GM21717 (cell line): ENCODE measurements around the gene EGFR.

ENCODE experiments used
- ATAC-seq: cut with Tn5 transposase; IDR thresholded peaks from one replicate; pipeline ENCODE4 v1.9.1; 2021; ENCODE audit warnings: mild to moderate bottlenecking, moderate library complexity; ENCODE audit not compliant: unreplicated experiment

Gene EGFR

DNA sequence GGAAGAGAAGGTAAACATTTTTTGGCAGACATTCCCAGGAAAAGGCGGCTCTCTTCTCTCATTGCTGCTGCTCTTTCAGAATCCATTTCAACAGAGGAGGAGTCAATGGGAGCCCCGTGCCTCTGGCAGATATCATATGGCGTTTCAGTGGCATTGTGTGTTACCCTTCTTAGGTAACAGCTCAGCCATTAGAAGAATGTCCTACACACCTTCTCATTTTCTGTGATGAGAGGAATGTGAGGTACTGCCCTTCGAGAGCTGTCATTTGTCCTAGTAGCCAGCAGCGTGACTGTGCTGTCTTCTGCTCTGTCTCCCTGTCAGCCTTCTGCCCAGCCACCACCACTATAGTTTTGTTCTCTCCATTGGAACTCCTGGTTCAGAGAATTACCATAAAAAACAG lies 102.4 kb downstream of the EGFR start:
- ATAC-seq, result no peak

DNA sequence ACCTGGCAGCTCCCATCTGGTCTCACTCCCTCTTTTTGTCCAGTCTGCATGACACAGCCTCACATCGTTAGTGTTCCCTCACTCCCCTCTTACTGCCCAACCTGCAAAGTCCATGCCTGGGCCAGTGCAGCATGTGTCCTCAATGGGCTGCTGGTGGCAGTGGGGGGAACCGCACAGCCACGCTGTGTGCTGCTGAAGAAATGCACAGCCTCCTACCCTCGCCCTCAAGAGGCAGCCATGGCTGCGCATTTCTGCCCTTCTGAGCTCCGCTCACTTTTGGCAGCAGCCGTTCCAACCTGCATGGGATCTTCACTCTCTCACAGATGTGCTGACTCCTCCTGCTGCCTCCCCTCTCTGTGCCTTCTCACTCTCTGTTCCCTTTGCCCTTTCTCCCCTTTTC lies 103.4 kb downstream of the EGFR start:
- ATAC-seq, result no peak

DNA sequence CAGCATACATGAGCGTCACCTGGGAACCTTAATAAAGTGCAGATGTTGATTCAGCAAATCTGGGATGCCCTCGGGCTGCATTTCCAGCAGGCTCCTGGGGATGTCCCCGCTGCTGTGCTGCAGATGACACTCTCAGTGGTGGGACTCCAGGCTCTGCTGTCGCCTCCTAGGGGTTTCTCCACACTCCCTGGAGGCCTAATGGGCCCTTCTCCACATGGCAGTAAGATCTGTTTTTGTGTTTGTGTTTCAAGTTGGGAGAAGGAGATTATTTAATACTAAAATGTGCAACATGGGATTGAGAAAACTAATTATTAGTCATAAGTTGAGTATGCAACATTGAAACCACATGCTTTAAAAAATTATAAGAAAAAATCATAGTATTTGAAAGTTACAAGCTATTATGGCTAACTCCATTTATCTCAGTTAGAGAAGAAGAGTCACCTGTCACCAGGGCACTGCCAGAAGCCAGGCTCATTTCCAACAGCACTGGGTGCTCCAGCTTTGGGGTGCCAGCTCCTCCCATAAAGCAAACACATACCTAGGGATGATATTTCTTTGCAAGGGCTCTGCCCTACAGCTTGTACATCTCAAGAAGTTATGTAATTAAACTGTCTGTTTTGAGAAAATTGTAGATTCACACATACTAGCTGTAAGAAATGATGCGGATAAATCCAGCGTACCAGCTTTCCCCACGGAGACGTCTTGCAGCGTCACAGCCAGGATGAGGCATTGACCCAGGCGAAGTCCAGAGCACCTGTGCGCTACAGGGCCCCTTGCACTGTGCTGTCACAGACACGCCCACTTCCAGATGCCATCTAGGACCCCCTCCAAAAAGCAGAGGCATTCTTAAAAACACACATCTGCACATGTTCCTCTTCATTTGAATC lies 106.4 kb downstream of the EGFR start:
- ATAC-seq, result no peak

DNA sequence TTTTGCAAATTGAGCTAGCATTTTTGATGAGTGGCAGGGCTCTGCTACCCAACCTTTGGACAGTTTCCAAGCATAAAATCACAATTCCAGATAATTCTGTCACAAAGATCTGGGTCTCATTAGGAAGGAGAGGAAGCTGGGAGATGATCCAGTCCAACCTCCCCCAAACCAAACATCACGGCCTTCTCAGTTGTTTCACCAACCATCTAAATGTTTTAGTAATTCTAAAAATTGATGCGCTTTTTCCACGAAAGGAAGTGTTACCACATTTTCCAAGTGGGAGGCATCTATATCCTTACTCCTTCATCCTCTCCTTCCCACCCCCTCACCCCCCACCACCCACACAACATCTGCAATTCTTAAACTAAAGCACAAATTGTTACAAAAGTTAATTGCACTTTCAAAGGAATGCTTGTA lies 108.3 kb downstream of the EGFR start:
- ATAC-seq, result no peak

DNA sequence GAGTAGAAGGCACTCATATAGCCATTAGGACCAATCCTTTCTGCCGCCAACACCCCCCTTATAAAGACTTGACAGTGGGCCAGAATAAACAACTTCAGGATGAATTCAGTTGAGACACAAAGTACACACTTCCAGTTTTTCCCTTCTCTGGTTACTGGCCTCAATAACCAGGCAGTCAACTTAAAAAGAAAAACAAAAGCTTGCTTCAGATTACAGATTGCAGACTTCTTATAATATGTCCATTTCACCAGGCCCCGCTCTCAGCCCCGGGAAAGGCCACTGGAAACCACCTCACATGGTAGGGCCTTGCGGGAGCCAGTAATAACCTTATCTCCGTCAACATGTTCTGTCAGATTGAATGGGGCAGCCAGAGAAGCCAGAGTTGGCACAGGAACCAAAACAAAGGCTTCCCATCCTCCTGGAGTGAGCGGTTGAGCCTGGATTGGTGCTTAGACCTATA lies 108.8 kb downstream of the EGFR start:
- no peak for ATAC-seq

DNA sequence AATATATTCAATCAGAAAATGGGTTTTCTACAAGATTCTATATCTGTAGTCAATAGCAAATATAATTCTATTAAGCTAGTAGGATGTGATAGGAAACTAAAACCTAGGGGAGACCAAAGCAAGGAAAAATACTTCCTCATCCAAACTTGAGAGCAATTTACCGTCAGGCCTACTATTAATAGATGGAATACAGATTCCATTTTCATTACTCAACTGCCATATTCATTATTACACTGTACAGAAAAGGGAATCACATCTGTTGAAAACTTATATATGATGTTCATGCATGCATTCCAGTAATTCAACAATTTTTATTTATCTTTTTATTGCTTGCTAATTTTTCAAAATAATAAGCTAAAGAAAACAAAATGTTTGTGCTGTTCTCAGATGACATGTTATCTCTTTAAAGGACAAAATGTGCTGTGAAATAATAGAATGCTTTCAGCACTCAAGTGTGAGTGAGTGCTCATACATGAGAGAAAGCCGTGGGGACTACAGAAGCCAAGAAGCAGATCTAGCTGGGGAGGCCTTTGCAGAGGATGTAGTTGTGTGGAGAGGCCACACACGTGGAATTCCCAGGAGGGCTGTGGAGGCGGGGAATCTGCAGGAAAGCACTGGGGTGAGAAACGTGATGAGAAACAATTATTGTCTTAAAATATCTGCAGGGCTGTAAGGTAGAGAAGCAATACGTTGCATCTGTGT lies 110.0 kb downstream of the EGFR start:
- no peak for ATAC-seq

DNA sequence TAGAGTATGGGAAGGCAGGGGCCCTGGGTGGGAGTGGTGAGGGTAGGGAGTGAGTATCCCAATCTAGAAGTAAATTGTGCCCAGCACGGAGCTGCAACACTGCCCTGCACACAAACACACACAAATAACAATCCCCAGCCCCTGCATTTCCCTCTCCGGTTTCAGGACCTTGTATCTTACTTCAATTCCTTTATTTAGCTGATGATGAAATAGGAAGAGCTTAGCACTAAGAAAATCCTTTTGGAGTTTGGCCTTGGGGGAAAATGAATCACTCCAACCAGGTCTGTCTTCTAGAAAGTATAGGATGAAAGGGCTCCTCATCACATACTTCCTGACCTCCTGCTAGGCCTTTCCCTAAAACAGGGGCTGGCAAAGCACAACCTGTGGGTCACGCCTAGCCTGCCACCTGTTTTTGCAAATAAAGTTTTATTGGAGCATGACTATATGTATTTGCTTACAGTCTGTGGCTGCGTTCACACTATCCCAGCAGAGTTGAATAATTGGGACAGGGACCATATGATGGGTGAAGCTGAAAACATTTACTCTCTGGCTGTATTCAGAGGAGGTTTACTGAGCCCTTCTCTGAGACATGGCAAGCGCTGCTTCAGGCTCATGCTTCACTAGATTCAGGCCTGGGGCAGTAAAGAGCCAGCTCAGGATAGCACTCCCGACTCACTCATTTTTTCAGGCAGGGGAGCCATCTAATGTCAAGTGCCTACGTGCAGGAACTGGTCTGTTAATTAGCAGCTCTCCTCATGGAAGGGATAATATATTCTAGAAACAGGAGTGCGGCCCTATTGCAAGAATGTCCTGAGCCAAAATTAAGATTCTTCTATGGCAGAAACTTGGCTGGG lies 111.0 kb downstream of the EGFR start:
- ATAC-seq, result no peak

DNA sequence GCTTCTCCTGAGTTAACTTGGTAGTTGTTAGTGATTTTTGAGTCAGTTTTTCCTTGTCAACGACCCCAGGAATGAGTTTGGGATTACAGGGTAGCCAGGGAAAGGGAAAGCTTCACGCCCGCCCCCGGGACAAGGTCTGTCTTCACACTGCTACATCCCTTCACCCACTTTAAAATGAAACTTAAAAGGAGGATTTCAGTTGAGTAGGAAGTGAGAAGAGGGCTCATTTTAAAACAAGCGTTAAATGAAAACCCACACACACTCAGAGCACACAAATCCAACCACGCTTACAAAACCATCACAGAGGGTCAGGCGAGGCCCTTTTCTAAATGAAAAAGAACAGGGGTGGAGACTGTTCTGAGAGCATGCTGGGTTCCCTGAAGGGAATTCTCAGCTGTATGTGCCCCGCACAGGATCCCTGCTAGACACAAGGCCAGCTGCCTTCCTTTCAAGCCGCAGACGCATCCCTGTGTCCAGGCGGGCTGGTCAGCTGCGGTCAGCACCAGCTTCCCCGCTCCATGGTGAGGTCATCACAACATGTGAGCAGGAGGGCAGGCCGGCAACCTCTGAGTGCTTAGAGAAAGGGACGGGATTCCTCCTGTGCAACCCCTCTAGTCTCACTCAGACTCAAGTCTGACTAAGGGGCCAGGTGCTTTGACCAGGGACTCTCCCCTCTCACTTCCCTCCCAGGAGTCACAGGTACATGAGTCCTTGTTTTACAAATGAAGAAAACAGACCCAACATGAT lies 111.8 kb downstream of the EGFR start:
- peak; percentile 41 for ATAC-seq

DNA sequence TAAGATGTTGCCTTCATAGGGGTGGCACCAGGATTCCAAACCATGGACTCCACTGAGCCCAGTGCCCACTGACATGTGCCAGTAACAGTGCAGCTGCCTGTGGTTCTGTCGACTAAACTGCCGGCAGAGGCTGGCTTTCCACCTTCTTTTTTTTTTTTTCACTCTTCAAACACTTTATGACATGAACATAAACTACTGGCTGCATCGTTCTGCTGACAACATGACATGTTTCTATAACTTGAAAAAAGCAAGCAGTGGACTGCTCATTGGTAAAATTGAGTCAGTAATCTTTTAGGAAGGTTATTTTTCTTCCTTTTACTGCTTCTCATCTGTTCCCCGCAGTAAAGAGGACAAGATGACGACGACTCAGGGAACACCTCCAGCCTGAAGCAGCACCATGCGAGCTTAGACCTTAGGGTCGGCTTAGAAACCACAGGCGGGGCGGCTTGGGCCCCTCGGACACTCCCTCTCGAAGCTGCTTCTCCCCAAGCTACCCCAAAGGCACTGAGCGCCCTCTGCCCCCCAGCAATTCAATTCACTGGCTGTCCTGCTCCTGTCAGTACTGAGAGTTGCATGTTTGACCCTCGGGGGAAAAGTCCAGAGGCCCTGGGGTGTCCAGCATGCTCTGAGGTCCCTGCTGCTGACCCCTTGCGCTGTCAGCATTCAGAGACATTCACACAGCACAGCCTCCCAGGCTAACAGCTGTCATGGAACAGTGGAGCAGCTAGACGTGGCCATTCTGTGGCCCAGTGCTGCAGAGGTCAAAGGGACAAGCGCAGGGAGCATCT lies 112.5 kb downstream of the EGFR start:
- ATAC-seq, result no peak

DNA sequence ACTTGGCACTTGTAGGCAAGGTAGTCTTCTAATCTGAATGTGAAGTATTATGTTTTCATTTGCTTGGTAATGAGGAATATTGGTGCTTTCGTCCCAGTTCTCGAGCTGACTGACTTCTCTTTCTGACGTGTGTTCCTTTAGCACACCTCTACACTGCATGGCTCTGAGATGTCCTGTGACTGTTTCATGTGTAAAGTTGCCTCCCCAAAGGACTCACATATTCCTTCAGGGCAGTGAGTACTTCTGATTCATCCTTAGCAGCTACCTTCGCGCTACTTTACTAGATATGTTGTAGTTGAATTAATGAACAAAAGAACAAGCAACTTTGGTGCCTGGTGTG lies 113.7 kb downstream of the EGFR start:
- ATAC-seq, result no peak

DNA sequence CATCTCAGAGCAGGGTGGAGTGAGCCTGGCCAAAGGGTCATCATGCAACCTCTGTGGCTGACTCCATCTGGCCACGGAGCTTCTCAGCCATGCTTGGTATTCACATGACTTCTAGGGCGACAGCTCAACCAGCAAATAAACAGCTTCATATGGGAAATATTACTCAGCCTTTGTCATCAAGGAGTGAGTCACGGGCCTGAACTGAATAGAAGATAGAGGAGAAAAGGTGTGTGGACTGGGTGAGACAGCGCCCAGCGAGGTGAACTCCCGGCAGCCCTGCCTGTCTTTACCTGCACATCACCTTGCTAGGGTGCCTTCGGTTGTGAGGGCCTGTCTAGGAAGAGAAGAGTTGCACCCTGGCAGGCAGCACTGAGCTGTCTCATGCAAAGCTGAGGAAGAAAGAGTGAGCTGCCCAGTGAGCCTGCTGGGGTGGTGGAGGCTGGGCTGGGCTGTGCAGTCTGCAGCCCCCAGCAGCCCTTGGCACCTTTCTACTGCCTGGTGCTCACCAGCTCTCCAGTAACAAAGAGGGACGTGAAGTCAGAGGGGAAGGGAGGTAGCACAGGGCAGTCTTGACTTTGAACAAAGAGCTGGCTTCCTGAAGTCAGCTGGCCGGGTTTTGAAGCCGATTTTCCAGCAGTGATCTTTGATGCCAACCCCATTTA lies 114.2 kb downstream of the EGFR start:
- peak; percentile 46 for ATAC-seq

DNA sequence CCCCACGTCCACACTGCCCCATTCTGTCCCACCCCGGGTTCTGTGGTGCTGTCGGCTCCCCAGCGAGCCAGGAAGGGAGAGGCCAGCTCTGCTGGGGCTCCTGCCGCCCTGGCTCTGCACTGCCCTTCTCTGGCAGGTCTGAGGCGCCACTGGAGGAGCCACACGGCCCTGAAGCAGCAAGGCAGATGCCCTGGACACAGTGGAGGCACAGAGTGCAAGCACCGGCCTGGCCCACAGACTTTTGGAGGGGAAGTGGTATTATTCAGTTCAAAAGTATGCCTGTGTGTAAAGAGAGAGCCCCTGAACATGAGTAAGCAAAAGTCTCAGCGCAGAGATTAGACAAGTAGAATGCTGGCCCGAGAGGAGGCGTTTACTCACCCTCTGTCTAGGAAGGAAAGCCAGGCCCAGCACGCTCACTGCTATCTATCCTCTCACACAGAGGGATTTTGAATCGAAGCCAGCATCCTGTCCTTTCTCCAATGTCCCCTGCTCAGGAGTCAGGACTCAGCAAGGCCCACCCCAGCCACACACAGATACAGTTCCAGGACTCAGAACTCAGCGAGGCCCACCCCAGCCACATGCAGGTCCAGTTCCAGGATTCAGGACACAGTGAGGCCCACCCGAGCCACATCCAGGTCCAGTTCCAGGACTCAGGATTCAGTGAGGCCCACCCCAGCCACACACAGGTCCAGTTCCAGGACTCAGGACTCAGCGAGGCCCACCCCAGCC lies 115.0 kb downstream of the EGFR start:
- ATAC-seq, result no peak

DNA sequence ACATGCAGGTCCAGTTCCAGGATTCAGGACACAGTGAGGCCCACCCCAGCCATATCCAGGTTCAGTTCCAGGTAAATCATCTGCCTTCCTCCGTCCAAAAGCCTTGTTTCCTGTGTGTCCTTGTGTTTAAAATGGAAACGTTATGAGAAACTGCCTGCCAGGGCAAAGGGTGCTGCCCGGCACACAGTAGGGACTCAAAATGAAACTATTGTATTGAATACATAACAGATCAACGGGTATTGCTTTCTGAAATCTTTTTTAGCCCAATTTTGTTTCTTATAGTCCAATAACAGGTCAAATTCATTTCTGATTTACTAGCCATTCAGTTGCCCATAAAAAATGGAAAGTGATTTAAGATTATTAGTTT lies 115.5 kb downstream of the EGFR start:
- ATAC-seq, result no peak

DNA sequence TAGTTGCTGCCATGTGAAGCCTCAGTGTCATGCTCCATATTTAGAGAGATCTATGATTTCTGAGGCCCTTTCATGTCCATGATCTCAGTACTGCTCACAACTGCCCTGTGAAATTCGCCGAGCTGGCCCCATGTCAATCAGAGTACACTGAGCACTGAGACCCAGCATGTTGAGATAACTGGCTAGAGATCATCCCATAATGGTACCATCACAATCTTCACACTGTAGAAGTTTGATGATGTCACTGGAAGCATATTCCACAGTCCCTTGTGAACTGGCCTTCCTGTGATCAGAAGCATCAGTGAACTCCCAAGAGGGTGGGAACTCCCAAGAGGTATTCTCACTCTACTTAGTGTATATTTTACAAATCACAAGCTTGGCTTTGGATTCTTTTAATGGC lies 116.0 kb downstream of the EGFR start:
- ATAC-seq, result no peak

DNA sequence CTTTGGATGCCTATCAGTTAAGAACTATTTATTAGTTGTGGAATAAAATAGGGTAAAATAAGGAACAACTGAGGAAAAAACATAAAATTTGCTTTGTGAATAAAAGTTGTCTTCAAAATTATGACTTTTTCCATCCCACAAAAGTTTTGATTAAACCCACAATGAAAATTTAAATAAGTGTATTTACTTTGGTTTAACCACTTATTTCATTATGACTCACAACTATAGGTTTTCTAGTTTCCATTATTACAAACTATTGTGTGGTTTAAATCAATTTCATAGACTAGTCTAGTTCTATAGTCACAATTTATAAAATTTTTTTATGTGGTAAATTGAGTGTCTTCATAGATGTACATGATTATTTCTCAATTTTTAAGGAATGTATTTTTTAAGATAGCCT lies 116.6 kb downstream of the EGFR start:
- ATAC-seq, result no peak

DNA sequence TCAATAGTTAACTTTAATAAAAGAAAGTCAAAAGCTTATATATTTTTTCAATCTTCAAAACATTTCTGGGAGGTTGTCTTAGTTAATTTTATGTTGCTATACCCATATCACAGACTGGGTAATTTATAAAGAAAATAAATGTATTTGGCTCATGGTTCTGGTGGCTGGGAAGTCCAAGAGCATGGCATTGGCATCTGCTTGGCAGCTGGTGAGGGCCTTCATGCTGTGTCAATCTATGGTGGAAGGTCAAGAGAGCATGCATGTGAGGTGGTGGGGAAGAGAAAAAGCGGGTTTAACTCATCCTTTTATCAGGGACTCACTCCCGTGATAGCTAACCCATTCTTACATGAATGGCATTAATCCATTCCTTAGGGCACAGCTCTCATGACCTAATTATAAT lies 119.8 kb downstream of the EGFR start:
- ATAC-seq, result no peak

DNA sequence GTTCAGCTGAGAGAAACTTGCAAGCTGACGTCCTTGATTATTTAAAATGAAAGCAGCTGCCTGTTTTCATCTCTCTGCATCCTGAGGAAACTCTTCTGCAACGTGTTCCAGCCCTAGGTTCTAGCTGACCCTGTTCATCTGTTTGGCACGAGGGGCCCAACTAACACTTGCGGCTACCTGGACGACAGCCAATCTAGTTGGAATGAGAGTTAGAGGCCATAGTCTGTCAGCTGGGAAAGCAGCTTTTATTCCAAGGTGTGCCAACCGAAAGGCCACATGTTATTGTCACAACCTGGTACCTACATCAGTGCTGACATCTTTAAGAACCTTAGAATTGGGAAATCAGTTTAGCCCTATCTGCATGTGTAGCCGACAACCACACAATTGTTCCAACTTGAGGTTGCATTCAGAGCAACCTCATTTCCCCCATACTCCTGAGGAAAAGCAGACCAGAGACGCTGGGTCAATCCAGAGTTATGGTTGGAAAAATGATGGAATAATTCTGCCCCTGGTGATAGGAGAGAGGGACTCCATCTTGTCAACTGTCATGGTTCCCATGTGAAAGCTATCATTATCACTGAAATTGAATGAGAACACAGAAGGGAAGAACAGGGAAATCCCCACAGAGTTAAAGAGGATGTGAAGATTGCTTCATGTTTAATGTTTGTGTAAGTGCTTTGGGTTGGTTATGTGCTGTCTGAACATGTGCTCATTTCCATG lies 121.6 kb downstream of the EGFR start:
- ATAC-seq, result peak; percentile 97

DNA sequence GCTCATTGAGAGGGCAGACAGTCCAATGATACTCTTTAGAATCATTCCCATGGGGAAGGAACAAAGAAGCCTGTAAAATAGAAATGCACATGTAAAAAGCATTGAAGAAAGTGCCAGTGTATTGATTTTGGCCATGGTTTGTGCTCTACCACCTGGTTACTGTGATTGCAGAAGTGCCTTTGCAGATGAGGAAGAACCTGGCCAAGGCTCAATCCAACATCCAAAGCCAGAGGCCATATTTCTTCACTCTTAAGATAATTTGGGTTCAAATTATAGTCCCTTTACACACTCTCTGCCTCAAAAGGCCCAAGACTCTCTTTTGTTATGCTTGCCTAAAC lies 122.1 kb downstream of the EGFR start:
- ATAC-seq, result peak; percentile 29
